Omental fat pad (tissue), 4 donors: ENCODE results near the gene TMSB4X. TPM values are rescaled to one million over a fixed set of nuclear protein-coding genes. Genes with fewer than 3 reads are reported as not detected.

Experiments used
- ATAC-seq: fragments of 150-250 bp; one replicate; pipeline ENCODE4 v1.9.1; 2016; ENCODE audit warnings: mild to moderate bottlenecking, moderate library complexity; ENCODE audit not compliant: low FRiP score
- DNase-seq: peaks from one replicate; pipeline ENCODE4 v3.0.0-alpha.2; 2019; ENCODE audit warnings: low spot score
- total RNA-seq, 4 donors: library from RNA; depleted of rRNA; stranded (reverse); fragments of >200 nt; gene quantifications; one replicate each; pipeline ENCODE4 v1.1.0, GENCODE V29; 2016
- TF ChIP-seq, protein P1 (sequence below), 3 donors: fragments of 450-650 bp; IDR thresholded peaks; one replicate each; pipeline ENCODE4 v1.5.1; 2016 to 2017; ENCODE audit warnings: antibody characterized with exemption in 3 of 3, mild to moderate bottlenecking in 3 of 3, moderate library complexity in 2 of 3

TMSB4X gene
- total RNA-seq, 4 donors from 2014 or later: 3,948 to 5,890 (median 5,138) TPM

- TF ChIP-seq, protein P1, sequence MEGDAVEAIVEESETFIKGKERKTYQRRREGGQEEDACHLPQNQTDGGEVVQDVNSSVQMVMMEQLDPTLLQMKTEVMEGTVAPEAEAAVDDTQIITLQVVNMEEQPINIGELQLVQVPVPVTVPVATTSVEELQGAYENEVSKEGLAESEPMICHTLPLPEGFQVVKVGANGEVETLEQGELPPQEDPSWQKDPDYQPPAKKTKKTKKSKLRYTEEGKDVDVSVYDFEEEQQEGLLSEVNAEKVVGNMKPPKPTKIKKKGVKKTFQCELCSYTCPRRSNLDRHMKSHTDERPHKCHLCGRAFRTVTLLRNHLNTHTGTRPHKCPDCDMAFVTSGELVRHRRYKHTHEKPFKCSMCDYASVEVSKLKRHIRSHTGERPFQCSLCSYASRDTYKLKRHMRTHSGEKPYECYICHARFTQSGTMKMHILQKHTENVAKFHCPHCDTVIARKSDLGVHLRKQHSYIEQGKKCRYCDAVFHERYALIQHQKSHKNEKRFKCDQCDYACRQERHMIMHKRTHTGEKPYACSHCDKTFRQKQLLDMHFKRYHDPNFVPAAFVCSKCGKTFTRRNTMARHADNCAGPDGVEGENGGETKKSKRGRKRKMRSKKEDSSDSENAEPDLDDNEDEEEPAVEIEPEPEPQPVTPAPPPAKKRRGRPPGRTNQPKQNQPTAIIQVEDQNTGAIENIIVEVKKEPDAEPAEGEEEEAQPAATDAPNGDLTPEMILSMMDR (IDR thresholded peaks at IDR 0.05): no peak
- ATAC-seq (no peak), DNase-seq (no peak)
Observed at GRCh38 chrX:12986164-12986779, 11.4 kb downstream of the TMSB4X start.

DNA sequence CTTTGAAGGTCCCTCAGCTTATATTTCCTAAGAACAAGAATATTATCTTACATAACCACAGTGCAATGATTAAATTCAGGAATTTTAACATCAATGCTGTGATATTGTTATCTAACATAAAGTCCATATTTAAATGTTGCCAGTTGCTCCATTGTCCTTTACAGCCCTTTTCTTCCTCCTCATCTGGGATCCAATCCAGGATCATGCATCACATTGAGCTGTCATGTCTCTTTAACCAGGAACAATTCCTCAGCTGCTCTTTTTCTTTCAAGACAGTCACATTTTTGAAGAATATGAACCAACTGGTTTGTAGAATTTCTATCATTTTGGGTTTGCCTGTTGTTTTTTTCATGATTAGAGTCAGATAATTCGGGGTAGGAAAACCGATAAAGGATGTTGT is 12.0 kb downstream of the TMSB4X start:
- DNase-seq: no peak
- TF ChIP-seq, protein P1 (IDR thresholded peaks at IDR 0.05): no peak
- ATAC-seq: no peak

- no peak for ATAC-seq
- DNase-seq: no peak
- TF ChIP-seq, protein P1 (IDR thresholded peaks at IDR 0.05): no peak
Observed at GRCh38 chrX:12987340-12987739, 12.4 kb downstream of the TMSB4X start.

- DNase-seq: no peak
- TF ChIP-seq, protein P1 (IDR thresholded peaks at IDR 0.05): no peak
- ATAC-seq: no peak
Observed at GRCh38 chrX:12987900-12988594, 13.1 kb downstream of the TMSB4X start.

DNA sequence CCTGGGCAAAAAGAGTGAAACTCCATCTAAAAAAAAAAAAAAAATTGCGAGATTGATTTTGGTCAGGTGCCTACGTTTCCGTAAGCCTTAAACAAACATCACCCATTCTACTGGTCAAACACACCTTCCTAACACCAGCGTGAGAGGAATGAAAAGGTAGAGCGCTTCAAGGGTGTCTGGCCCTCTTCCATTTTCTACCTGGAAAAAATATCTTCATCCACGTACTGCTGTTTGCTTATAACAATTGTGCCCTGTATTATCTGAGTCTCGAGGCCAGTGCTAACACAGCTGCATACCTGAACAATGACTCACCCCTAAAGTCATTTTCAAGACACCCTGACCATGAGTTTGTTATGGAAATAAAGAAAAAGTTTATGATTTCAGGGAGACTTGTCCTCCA is 13.9 kb downstream of the TMSB4X start:
- TF ChIP-seq, protein P1 (IDR thresholded peaks at IDR 0.05): no peak
- ATAC-seq (peak; percentile 55), DNase-seq (no peak)

- ATAC-seq: no peak
- DNase-seq: no peak
- TF ChIP-seq, protein P1 (IDR thresholded peaks at IDR 0.05): no peak
Observed at GRCh38 chrX:12989461-12989860, 14.6 kb downstream of the TMSB4X start.

- DNase-seq (no peak), ATAC-seq (no peak)
- TF ChIP-seq, protein P1 (IDR thresholded peaks at IDR 0.05): no peak
Observed at GRCh38 chrX:12991575-12991974, 16.7 kb downstream of the TMSB4X start.
